ENCODE results near the gene ANAPC2. TPM values are rescaled to one million over a fixed set of nuclear protein-coding genes. Genes with fewer than 3 reads are reported as not detected.

The ANAPC2 gene
- total RNA-seq, 2 experiments from 2014 or later: 34.8 to 90.4 TPM

- no TSS peak for BruUV-seq (replicated peaks)
- H3K27ac ChIP-seq (ENCODE audit: low read depth, low read length, poor library complexity, severe bottlenecking): no peak overlapping the region
- ChIA-PET CTCF (ENCODE audit: unreplicated experiment) (no interaction called here), POLR2A (no interaction called here)
- no peaks in the 10 kb centered on the region for H3K79me2 ChIP-seq (ENCODE audit: insufficient read depth, low read depth, low read length)
- H3K9me3 ChIP-seq (ENCODE audit: low read length): no peaks in the 10 kb centered on the region
- H3K4me3 ChIP-seq (ENCODE audit: low read depth, low read length, poor library complexity, severe bottlenecking): no peak overlapping the region
- H3K36me3 ChIP-seq (ENCODE audit: insufficient read depth, low read length): no peaks in the 10 kb centered on the region
- H3K9me2 ChIP-seq (ENCODE audit: insufficient read depth, low read length): no peaks in the 10 kb centered on the region
- no peaks in the 10 kb centered on the region for H4K20me1 ChIP-seq (ENCODE audit: insufficient read depth, low read length)
- H3K4me2 ChIP-seq (ENCODE audit: low read length): no peak overlapping the region
- no peak for TF ChIP-seq EZH2phosphoT487 (IDR thresholded peaks at IDR 0.05; ENCODE audit: borderline replicate concordance, low read depth, low read length)
- no peak for TF ChIP-seq CTCF (conservative IDR thresholded peaks at IDR 0.05; ENCODE audit: low read length)
- H3K4me1 ChIP-seq (ENCODE audit: insufficient read depth, low read length, poor library complexity, severe bottlenecking): peaks cover 4% of the 10 kb centered on the region
- no peak for DNase-seq (ENCODE audit: low spot score)
- intact Hi-C loops (cut with micrococcal nuclease; ENCODE audit: unreplicated experiment): no loop called here
- H2AFZ ChIP-seq (ENCODE audit: low read length): no peak overlapping the region
Observed at GRCh38 chr9:137170486-137171148, 17.7 kb downstream of the ANAPC2 start.

- no peak within 1 kb of the TSS for H2AFZ ChIP-seq (ENCODE audit: low read length)
- no peaks in the 10 kb centered on the region for H4K20me1 ChIP-seq (ENCODE audit: insufficient read depth, low read length)
- peak within 1 kb of the TSS; percentile 26 for H3K4me3 ChIP-seq (ENCODE audit: low read depth, low read length, poor library complexity, severe bottlenecking)
- TF ChIP-seq CTCF (conservative IDR thresholded peaks at IDR 0.05; ENCODE audit: low read length) (no peak), EZH2phosphoT487 (IDR thresholded peaks at IDR 0.05; ENCODE audit: borderline replicate concordance, low read depth, low read length) (no peak)
- peak within 1 kb of the TSS; percentile 50 for H3K4me2 ChIP-seq (ENCODE audit: low read length)
- intact Hi-C loops (cut with micrococcal nuclease; ENCODE audit: unreplicated experiment): no loop called here
- no TSS peak for BruUV-seq (replicated peaks)
- POLR2A ChIA-PET: no interaction called here
- H3K4me1 ChIP-seq (ENCODE audit: insufficient read depth, low read length, poor library complexity, severe bottlenecking): peaks cover 4% of the 10 kb centered on the region
- H3K9me3 ChIP-seq (ENCODE audit: low read length): no peaks in the 10 kb centered on the region
- no peaks in the 10 kb centered on the region for H3K9me2 ChIP-seq (ENCODE audit: insufficient read depth, low read length)
- CTCF ChIA-PET (ENCODE audit: unreplicated experiment): no interaction called here
- no peaks in the 10 kb centered on the region for H3K79me2 ChIP-seq (ENCODE audit: insufficient read depth, low read depth, low read length)
- H3K27ac ChIP-seq (ENCODE audit: low read depth, low read length, poor library complexity, severe bottlenecking): no peak within 1 kb of the TSS
- no peak for DNase-seq (ENCODE audit: low spot score)
- no peaks in the 10 kb centered on the region for H3K36me3 ChIP-seq (ENCODE audit: insufficient read depth, low read length)
Observed at GRCh38 chr9:137169896-137170358, 18.4 kb downstream of the ANAPC2 start, which contains the start of gene LRRC26. LRRC26 (minus strand) TSS chr9:137170051; CDS start chr9:137169943, 108 bp downstream.
